Inflammatory macrophage (primary cell): ENCODE data around the gene AQP3.
"Not testable (repeated sequence)": the region's sequence is repeated elsewhere in the genome, so short reads cannot be mapped to it uniquely, and the experiment has no call there.

Source experiments
- DNase-seq, 2 donors: peaks; one replicate each; pipeline ENCODE4 v3.0.0-alpha.2; 2020 to 2022

AQP3 gene

DNA sequence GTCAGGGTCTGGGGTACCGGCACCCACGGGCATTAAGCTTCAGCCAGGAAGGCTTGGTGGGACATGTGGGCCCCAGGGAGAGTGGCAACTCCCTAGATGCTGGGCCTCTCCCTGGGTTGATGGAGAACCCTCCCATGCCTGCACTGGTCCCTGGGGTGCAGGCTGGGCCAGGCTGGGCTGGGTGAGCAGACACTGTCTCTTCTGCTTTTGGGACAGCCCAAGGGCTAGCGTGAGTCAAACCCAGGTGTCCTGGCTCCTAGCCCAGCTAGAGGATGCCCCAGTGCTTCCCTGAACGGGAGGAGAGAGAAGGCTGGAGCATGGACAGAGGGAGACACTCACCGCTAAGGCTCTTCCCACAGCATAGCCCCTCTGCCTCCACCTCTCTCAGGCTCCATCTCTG, 39.3 kb downstream of the AQP3 start:
- DNase-seq = no peak

DNA sequence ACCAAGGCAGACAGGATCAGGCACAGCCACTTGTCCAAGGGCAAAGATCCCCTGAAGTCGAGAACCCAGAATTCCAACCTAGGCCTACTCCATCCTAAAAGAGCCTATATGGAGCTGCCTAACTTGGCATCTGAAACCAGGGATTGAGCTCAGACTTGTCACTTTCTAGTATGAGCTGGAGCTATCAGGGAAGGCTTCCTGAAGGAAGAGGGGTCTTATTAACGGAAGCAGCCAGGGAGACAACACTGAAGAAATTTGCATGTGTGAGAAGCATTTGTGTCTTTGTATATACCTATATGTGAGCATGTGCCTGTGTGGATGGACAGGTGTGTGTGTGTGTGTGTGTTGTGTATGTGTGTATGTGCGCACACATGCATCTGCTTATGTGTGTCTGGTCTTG, 40.3 kb downstream of the AQP3 start:
- no peak for DNase-seq

DNA sequence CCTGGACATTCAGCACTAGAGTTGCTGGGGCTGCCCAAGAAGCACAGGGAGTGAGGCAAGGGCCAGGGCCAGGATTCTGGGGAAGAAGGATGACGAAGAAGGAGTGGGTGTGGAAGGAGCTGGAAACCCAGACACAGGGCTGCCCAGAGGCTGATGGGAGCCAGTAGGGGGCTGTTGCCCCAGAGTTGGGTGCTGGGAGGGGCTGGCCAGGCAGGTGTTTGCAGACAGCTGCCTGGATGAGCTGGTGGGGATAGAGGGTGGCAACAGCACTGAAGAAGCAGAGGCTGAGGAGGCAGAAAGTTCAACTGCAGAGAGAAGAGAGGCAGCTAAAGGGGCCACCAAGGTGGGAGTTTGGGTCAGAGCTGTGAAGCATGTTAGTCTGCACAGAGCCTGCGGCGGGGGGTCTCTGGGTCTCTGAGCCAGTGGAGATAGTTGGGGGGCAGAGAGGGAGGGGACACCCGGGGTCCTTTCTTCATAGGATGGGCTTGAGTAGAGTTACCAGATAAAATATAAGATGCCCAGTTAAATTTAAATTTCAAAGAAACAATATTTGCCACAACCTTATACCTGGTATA, 42.5 kb downstream of the AQP3 start:
- peak in 1 of 2 donors; percentile 50 for DNase-seq

DNA sequence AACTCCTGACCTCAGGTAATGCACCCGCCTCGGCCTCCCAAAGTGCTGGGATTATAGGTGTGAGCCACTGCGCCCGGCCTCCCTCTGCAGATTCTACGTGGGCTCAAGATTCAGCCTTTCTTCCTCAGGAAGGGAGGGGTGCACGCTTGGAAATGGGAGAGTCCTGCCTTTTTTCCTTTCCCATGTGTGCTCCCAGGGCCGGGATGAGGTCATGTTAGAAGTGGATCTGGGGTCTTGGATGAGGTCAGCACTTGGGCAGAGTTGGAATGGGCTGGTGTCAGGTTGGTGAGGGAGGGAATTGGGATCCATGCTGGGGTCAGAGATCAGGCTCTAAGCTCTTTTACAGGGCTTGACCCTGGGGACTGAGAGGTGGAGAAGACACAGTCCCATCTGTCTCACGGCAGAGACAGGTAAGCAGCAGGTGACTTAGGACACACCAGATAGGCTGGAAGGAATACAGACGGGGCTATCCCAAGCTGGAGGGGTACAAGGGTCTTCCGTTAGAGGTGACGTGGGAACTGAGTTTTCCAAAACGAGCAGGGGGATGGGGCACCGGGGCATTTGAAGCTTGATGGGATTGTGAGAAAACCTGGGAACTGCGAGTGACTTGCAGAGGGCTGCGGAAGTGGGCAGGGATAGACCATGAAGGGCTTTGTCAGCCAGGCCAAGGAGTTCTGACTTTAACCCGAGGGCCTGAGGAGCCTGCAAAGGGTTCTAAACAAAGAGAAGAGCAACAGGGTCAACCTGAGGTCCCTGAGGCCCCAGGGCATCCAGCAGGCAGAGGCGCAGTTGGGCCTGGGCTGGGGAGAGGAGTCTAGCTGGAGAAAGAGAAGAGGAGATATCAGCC, 43.2 kb downstream of the AQP3 start:
- DNase-seq = no peak

DNA sequence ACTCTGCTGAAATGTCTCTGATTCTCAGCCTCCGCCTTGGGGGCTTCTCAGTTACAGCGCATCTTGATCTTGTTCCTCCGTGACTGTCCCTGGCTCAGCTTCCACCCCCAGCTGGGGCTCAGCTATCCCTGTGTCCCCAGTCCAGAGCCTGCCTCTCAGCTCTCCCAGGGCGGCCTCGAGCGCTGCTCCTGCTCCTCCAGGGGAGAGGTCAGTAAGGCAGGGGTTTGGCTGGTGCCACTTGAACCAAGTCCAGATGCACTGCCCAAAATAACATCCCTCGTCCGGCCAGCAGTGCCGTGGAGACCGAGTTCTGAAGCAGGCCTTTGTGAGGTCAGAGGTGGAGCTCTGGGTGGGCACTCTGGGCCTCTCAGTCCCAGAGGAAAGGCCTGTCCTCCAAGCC, 45.0 kb downstream of the AQP3 start, which contains the start of gene AQP7:
TSS of gene AQP7 (minus strand) at position 198 of the 400 bp plus-strand sequence. CDS start 1,306 bp downstream, outside the sequence.
- DNase-seq = not testable (repeated sequence)

DNA sequence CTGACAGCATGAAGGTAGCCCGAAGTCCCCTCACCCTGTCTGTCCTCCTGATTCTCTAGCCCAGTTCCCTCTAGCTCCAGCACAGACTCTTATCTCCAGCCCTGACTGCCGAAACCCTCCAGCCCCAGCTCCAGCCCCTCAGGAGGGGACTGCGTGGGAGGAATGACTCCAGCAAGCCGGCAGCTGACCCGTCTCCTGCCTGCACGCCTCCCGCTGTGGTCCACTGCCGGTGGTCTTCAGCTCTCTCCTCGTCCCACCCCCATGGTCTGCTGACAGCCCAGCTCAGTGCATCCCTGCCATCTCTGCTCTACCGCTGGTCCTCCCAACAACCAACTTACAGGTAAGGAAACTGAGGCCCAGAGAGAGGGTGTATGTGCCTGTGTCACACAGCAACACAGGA, 45.6 kb downstream of the AQP3 start:
- not testable (repeated sequence) for DNase-seq

DNA sequence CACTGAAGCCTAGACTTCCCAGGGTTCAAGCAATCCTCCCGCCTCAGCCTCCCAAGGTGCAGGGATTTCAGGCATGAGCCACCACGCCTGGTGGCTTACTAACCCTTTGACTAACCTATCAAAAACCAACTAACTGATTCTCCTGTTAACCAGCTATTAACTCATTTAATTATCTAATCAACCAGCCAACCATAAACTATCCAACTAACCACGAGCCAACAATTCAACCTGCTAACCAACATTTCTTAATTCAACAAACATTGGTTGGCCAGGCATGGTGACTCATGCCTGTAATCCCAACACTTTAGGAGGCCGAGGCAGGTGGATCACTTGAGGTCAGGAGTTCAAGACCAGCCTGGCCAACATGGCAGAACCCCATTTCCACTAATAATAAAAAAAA, 48.3 kb downstream of the AQP3 start:
- not testable (repeated sequence) for DNase-seq

DNA sequence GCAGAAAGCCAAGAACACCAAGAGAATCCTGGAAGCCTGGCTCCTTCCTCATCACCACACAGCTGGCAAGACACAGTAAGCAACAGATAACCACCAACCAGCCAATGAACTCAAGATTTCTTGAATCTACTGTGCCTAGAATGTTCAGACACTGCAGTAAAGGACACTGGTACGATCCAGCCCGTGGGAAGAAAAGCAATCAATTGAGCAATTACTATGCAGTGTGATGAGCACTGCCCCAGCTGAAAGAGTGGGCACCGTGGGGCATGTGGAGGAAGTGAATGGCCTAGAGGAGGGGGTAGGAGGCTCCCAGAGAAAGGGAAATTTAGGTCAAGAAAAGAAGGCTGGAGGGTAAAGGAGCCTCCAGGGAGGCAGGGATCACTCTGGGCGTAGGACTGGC, 49.6 kb downstream of the AQP3 start:
- DNase-seq = peak; percentile 43 to 62

DNA sequence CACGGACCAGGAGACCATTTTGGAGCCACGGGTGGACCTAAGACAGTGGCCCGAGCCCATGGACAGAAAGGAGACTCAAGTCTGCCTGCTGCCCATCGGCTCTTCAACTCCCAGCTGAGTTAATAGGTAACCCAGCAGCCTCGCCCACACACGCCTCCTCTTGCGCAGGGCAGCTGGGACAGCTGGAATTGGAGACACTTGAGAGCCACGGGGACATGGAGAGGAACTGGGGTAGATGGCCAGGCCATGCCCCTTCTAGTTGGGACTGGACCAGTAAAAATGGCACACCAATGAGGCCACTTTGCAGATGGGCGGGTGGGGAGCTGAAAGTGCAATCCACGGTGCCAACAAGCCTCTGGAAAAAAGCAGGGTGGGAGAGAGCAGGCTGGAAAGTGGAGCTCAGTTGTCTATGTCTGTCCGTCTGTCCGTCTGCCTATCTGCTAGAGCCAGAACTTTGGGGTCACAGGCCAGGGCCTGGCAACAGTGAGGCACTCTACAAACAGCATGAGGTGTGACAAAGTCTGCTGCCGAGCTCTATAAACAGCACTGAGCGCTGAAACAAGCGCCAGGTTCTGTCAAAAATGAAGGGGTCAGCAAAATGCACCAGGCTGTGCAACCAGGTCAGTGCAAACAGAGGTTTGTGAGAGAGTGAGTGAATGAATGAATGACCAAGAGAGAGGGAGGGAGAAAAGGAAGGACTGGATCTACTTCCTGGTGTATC, 52.1 kb downstream of the AQP3 start:
- DNase-seq = not testable (repeated sequence)

DNA sequence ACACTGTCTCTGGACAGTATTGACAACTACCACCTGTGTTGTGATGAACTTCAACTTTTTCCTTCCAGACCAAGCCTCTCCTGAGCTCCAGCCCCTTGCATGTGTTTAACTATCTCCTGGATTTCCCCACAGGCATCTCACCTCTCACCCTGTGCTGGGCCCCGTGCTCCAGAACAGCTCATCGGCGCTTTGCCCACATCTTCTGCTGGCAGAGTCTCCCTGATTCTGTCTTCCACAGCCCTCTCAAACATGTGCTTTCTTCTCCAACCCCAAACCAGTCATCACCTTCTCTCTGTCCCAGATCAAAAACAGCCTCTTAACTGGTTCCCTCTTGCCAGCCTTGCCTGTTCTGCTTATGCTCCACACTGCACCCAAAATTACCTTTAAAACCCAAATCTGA, 53.4 kb downstream of the AQP3 start:
- not testable (repeated sequence) for DNase-seq

DNA sequence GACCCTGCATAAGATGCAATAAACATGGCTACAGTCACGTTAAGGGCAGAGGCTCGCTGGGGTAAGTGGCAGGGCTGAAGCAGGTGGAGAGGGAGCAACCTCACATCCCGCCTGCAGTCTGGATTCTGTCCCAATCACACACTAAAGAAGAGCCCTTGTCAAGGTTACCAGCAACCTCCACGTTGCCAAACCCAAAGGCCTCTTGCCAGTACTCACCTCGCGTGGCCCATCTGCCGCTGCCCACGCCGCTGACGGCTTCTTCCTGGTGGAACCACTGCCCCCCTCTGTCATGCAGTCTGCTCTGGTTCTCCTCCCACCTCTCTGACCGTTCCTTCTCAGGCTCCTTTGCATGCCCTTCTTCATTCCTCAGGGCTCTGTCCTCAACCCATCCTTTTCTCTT, 53.8 kb downstream of the AQP3 start:
- no peak for DNase-seq

DNA sequence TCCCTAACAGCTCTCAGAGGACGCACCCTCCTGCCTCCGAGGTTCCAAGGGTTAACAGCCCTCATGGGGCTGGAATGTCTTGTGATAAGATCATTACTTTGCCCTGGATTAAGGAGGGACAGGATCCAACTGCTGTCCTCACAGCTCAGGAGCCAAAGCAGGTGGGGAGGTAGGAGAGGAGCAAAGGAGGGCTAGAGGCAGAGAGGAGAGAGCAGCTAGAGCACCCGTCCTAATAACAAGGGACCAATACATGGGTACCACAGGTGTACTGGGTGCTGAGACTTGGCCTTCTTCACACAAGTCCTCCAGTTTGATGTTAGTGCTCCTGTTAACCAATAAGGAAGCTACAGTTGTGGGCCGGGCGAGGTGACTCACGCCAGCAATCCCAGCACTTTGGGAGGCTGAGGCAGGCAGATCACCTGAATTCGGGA, 54.8 kb downstream of the AQP3 start:
- DNase-seq = not testable (repeated sequence)
